Peyer's patch (tissue), 4 donors: ENCODE results near the gene ENPEP. TPM values are rescaled to one million over a fixed set of nuclear protein-coding genes. Genes with fewer than 3 reads are reported as not detected.

ENCODE experiments used
- DNase-seq, 3 donors: peaks; one replicate each; pipeline ENCODE4 v3.0.0-alpha.2; 2017 to 2019
- H3K27ac ChIP-seq, 4 donors: fragments of 200-600 bp; sonication (generic); one replicate each; pipeline ENCODE4 v1.5.1; 2016 to 2019
- H3K27me3 ChIP-seq, 2 donors: fragments of 200-600 bp; sonication (generic); one replicate each; pipeline ENCODE4 v1.5.1; 2019
- H3K36me3 ChIP-seq, 3 donors: fragments of 200-600 bp; sonication (generic); one replicate each; pipeline ENCODE4 v1.5.1; 2016 to 2019
- H3K4me1 ChIP-seq, 4 donors: fragments of 200-600 bp; sonication (generic); one replicate each; pipeline ENCODE4 v1.5.1; 2016 to 2019
- H3K4me3 ChIP-seq, 4 donors: fragments of 200-600 bp; sonication (generic); 1 replicate in 3 of 4; 2 replicates in 1 of 4; pipeline ENCODE4 v1.5.1; 2016 to 2019; ENCODE audit warnings: mild to moderate bottlenecking in 1 of 4
- H3K9me3 ChIP-seq, 4 donors: fragments of 200-600 bp; sonication (generic); one replicate each; pipeline ENCODE4 v1.5.1; 2016 to 2019; ENCODE audit warnings: mild to moderate bottlenecking in 1 of 4
- CTCF ChIP-seq, 6 experiments: fragments of 450-650 bp in 4 of 6; fragments of 200-600 bp in 2 of 6; sonication (generic) in 1 of 6; IDR thresholded peaks; one replicate each; pipeline ENCODE4 v1.5.1; 2017 to 2019; ENCODE audit warnings: antibody characterized with exemption in 6 of 6, mild to moderate bottlenecking in 3 of 6, moderate library complexity in 1 of 6
- POLR2A ChIP-seq, 2 donors: fragments of 450-650 bp; IDR thresholded peaks; one replicate each; pipeline ENCODE4 v1.5.1; 2017; ENCODE audit warnings: antibody characterized with exemption in 2 of 2, mild to moderate bottlenecking in 2 of 2, moderate library complexity in 2 of 2
- total RNA-seq, 4 donors: library from RNA; depleted of rRNA; stranded (reverse); fragments of >200 nt; gene quantifications; one replicate each; pipeline ENCODE4 v1.1.0, GENCODE V29; 2016

Gene ENPEP
- total RNA-seq, 4 donors from 2014 or later, result 27.2 to 751 (median 412) TPM

DNA sequence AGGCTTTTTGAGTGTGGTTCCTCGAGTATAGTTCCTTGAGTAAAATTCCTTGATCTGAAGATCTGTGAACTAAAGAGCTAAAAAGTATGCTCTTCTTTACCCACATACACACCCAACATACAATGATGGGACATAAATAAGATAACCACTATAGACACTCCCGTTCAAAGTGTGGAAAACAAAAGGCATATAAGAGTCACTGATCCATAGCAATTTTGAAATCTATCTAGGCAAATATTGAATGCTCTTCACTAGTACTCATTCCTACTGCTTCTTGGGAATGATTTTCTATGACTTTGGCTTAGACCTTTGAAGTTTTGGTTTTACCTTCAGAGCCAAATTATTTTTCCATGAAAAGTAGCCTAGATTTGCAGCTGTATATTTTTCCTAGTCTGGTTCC, 120.5 kb downstream of the ENPEP start:
- H3K9me3 ChIP-seq, result peaks cover 0 to 7% (median 0%) of the 10 kb centered on the region in 4 donors
- TF ChIP-seq POLR2A (IDR thresholded peaks at IDR 0.05), result no peak
- TF ChIP-seq CTCF (IDR thresholded peaks at IDR 0.05), result no peak
- no peaks in the 10 kb centered on the region for H3K36me3 ChIP-seq
- no peak for DNase-seq
- no peak overlapping the region for H3K27ac ChIP-seq
- no peaks in the 10 kb centered on the region for H3K4me1 ChIP-seq
- no peaks in the 10 kb centered on the region for H3K27me3 ChIP-seq
- no peak overlapping the region for H3K4me3 ChIP-seq

DNA sequence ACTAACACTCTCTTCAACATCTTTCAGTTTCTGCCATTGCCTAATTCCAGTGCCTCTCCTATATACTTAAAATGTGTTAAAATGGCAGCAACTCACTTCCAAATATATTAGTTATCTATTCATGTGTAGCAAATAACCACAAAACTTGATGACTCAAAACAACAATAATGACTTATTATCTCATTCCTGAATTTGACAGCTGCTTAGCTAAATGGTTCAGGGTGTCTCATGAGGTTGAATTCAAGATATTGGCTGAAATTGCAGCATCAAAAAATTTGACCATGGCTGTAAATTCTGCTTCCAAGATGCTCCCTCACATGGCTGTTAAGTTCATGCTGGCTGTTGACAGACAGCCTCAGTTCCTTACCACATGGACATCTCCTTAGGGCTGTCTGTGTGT, 121.6 kb downstream of the ENPEP start:
- TF ChIP-seq POLR2A (IDR thresholded peaks at IDR 0.05) (no peak), CTCF (IDR thresholded peaks at IDR 0.05) (no peak)
- H3K4me3 ChIP-seq, result no peak overlapping the region
- H3K9me3 ChIP-seq, result peaks cover 0 to 7% (median 0%) of the 10 kb centered on the region in 4 donors
- H3K36me3 ChIP-seq, result no peaks in the 10 kb centered on the region
- no peak for DNase-seq
- H3K27me3 ChIP-seq, result no peaks in the 10 kb centered on the region
- H3K27ac ChIP-seq, result no peak overlapping the region
- no peaks in the 10 kb centered on the region for H3K4me1 ChIP-seq

DNA sequence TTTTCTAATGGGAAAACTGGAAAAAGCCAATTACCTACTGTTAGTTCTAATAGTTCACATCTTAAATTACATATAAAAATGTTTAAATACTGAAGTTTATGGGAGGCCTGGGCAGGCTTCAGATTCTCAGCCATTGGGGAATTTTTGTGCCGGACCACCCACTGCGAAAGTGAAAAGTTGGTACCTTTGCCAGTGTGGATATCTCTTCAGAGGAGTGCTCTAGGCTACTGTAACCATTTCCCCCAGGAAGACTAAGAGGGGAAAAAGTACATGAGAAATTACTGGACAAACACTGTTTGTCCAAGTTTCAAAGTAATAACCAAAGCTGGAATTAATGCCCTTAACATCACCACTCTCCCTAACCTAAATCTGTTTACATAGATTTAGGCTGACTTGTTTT, 126.1 kb downstream of the ENPEP start:
- TF ChIP-seq POLR2A (IDR thresholded peaks at IDR 0.05), result no peak
- TF ChIP-seq CTCF (IDR thresholded peaks at IDR 0.05), result no peak
- Histone ChIP-seq H3K4me1 (peaks cover 0 to 6% (median 0%) of the 10 kb centered on the region in 4 donors), H3K36me3 (no peaks in the 10 kb centered on the region)

DNA sequence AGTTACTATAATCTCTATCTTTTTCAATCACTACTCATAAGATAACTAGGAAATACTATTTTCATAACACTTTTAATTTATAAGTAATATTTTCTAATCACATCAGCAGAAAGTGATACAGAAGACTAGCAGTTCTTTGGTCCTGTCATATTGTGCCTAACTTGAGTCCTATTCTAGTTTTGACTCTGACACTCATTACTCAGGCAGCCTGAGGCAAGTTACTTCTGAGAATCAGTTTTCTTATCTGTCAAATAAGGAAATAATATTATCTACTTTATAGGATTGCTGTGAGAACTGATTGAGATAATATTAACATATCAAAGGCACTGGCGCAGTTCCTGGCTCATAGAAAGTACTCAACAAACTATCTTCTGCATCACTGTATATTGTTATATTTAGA, 129.1 kb downstream of the ENPEP start:
- TF ChIP-seq CTCF (IDR thresholded peaks at IDR 0.05), result no peak
- no peak for TF ChIP-seq POLR2A (IDR thresholded peaks at IDR 0.05)
- DNase-seq, result no peak

More for the DNA sequence above, 126.1 kb downstream of the ENPEP start:
- no peak for DNase-seq
- no peaks in the 10 kb centered on the region for H3K27me3 ChIP-seq
- H3K27ac ChIP-seq, result no peak overlapping the region
- H3K4me3 ChIP-seq, result no peak overlapping the region
- H3K9me3 ChIP-seq, result no peaks in the 10 kb centered on the region

DNA sequence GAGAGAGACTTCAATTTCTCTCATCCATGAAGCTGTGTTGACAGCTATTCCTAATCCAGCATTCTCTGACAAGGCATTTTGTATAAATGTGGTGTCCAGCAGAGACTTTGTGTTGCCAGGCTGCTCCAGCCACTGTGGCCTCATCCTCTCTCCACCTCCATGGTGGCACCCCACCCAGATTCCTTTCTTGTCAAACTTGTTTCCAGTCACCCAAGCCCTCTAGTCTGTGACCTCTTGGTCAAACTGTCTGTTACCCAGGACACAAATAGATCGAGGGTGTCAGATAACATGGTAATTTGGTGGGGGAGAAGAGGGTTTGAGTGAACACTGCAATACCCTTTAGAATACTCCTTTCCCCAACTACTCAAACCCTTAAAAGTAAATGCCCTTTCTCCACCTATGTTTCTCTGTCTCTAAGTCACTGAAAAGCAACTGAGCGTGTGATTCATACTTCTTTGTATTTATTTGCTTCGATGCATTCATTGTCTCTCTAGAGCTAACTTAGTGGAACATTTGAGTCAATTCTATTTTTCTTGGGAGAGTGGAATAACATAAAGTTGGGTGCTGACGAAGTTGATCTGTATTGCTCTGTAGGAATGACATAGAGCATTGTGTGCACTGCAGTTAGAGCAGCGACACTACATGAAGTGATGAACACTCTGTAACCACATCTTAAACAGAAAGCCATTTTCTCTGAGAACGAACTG, 133.2 kb downstream of the ENPEP start:
- Histone ChIP-seq H3K27ac (no peak overlapping the region), H3K27me3 (no peaks in the 10 kb centered on the region), H3K4me3 (no peak overlapping the region), H3K36me3 (no peaks in the 10 kb centered on the region), H3K9me3 (no peaks in the 10 kb centered on the region), H3K4me1 (peaks cover 0 to 17% (median 2%) of the 10 kb centered on the region in 4 donors)
- TF ChIP-seq CTCF (IDR thresholded peaks at IDR 0.05) (no peak), POLR2A (IDR thresholded peaks at IDR 0.05) (no peak)
- no peak for DNase-seq

More for the DNA sequence above, 129.1 kb downstream of the ENPEP start:
- Histone ChIP-seq H3K4me1 (peaks cover 0 to 6% (median 0%) of the 10 kb centered on the region in 4 donors), H3K27ac (peak overlapping the region in 2 of 4 donors; percentile 23 to 43), H3K4me3 (no peak overlapping the region), H3K36me3 (no peaks in the 10 kb centered on the region), H3K9me3 (no peaks in the 10 kb centered on the region), H3K27me3 (no peaks in the 10 kb centered on the region)
